GM18861 (cell line): ENCODE results near the gene GPR161.

ENCODE experiments used
- ATAC-seq: cut with Tn5 transposase; IDR thresholded peaks from one replicate; pipeline ENCODE4 v1.9.1; 2021; ENCODE audit not compliant: unreplicated experiment

The GPR161 gene

DNA sequence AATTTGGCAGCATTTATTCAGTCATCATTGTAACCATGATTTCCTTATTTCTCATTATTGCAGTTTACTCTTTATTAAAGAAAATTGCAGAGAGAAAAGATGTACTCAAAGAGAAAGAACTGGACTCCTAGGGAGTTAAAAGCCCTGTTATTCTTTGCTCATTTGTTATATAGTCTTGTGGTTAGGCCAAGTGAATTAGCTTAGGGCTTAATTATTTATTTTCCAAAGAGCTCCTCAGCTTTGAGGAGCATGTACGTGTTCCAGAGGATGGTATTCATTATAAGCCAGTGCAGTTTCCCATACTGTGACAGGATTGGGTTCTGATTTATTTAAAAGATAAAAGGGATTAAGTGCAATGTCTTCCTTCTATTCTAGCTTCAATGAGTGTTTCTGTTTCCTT lies 86.4 kb downstream of the GPR161 start:
- ATAC-seq, result no peak

DNA sequence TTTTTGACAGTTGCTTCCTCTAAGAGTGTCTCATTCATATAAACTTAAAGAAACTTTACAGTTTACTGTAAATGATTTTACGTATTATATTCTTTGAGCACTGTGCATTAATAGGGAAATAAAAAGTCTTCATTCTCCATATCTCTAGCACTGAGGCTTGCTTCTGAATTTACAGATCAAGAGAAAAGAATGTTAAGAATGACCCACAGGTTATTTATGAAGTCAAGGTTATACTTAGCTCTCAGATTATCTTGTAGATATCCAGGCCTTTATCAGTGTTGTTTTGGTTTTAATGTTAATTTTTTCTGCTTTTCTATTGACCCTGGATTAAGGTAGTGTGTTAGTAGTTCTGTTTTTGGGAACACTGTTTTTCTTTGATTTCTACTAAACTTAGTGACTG lies 91.4 kb downstream of the GPR161 start:
- no peak for ATAC-seq

DNA sequence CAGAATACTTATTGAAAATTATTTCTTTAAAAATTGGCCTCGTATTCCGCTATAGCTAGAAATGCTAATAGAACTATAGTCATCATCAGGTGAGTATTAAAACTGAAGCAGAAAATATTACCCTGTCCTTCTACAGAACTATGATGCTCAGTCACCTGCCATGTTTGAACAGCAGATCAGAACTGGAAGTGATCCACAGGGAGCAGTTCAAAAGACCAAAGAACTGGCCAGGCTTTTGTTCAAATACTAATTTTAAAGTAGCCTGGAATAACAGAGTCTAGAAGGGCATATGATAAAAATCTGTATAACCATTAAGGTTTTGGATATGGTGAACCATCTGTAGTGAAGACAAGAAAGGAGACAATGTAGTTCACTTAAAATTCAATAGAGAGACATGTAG lies 94.4 kb downstream of the GPR161 start:
- ATAC-seq, result no peak

DNA sequence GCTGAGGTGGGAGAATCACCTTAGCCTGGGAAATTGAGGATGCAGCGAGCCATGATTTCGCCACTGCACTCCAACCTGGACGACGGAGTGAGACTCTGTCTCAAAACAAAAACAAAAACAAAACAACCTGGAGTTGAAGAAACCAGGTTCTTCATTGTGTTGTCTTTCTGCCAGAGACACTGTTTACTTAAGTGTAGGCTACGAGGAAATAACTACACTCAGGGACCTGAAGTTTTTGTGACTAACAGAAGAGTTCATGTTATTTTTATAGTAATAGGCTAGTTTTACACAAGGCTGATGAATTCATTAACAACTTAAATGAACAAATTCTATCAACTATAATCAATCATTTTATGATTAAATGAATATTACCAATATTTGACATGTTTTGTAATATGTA lies 101.4 kb downstream of the GPR161 start:
- no peak for ATAC-seq

DNA sequence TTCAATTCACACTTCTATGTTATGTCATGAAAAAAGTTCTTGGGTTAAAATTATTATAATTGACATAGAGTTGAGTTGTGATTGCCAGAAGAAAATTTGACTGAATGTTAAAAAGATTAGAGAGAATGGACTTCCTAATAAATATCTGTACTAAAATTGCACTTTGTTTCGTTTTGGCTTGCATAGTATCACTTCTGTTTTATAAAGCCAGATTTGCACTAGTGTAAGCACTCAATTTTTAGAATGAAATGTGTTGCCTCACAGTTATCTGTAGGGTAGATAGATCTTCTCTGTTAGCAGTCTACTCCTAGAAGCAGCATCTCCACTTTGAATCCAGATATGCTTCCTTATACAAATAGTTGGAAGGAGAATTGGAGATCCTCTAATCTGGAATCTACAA lies 104.7 kb downstream of the GPR161 start:
- no peak for ATAC-seq

DNA sequence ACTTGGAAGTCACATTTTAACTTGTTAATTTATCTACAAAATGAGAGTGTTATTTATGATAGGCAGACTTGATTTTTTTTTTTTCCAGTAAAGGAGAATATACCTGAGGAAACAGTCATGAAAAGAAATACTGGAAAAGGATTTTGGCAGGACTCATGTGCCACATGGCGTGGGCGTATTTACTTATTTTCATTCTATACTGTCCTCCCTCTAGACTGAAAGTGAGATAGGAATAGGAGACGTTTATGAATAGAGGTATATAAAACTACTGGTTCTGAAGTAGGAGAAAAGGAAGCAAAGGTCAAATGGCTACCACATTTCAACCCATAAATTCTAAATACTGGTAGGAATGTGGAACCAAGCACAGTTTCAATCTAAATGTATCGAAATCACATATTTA lies 105.1 kb downstream of the GPR161 start:
- no peak for ATAC-seq

DNA sequence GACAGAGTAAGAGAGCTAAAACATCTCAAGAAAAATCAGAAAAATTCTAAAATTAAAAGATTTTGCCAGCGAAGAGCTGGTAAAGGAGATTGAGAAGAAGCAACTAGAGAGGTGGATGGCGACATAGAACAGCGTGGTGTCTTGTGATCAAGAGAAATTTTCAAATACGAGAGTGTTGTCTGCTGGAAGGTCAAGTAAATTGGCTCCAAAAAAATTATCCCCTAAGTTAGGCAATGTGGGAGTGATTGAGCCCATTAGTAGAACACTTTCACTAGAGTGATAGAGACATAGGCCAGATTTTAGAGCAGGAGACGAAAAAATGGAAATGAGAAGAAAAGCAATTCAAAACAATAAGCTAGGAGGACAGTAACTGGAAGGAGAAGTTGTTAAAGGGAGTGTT lies 105.5 kb downstream of the GPR161 start:
- no peak for ATAC-seq
